Measurements from ENCODE around the gene PLP1.

GRCh38 chrX:103737696-103738095 lies 38.9 kb upstream of the PLP1 start:
- TF ChIP-seq ESRRA (IDR thresholded peaks at IDR 0.05; ENCODE audit: borderline replicate concordance, low read depth) (no peak), SRSF7 (optimal IDR thresholded peaks at IDR 0.05; ENCODE audit: low read depth, low read length) (no peak), JUN (IDR thresholded peaks at IDR 0.05; ENCODE audit: borderline replicate concordance, low read depth, low read length) (no peak), JUN (CRISPR knock-in tag; IDR thresholded peaks at IDR 0.05; ENCODE audit: borderline replicate concordance) (no peak), HNRNPLL (IDR thresholded peaks at IDR 0.05; ENCODE audit: low read depth, low read length, poor library complexity, severe bottlenecking) (no peak), REST (IDR thresholded peaks at IDR 0.05; ENCODE audit: borderline replicate concordance) (no peak), REST (CRISPR knock-in tag; IDR thresholded peaks at IDR 0.05; ENCODE audit: low read depth) (no peak), POLR2A (conservative IDR thresholded peaks at IDR 0.05) (no peak), ZBTB26 (CRISPR knock-in tag; IDR thresholded peaks at IDR 0.05) (no peak)
- TF ChIP-seq, protein P1, sequence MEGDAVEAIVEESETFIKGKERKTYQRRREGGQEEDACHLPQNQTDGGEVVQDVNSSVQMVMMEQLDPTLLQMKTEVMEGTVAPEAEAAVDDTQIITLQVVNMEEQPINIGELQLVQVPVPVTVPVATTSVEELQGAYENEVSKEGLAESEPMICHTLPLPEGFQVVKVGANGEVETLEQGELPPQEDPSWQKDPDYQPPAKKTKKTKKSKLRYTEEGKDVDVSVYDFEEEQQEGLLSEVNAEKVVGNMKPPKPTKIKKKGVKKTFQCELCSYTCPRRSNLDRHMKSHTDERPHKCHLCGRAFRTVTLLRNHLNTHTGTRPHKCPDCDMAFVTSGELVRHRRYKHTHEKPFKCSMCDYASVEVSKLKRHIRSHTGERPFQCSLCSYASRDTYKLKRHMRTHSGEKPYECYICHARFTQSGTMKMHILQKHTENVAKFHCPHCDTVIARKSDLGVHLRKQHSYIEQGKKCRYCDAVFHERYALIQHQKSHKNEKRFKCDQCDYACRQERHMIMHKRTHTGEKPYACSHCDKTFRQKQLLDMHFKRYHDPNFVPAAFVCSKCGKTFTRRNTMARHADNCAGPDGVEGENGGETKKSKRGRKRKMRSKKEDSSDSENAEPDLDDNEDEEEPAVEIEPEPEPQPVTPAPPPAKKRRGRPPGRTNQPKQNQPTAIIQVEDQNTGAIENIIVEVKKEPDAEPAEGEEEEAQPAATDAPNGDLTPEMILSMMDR (IDR thresholded peaks at IDR 0.05 in 2 of 3, conservative IDR thresholded peaks at IDR 0.05 in 1 of 3; ENCODE audit: insufficient read depth in 2 of 3, low read depth in 1 of 3, low read length in 3 of 3) = no peak
- TF ChIP-seq, protein P2, sequence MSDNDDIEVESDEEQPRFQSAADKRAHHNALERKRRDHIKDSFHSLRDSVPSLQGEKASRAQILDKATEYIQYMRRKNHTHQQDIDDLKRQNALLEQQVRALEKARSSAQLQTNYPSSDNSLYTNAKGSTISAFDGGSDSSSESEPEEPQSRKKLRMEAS (CRISPR knock-in tag; IDR thresholded peaks at IDR 0.05) = no peak
- TF ChIP-seq, protein P3, sequence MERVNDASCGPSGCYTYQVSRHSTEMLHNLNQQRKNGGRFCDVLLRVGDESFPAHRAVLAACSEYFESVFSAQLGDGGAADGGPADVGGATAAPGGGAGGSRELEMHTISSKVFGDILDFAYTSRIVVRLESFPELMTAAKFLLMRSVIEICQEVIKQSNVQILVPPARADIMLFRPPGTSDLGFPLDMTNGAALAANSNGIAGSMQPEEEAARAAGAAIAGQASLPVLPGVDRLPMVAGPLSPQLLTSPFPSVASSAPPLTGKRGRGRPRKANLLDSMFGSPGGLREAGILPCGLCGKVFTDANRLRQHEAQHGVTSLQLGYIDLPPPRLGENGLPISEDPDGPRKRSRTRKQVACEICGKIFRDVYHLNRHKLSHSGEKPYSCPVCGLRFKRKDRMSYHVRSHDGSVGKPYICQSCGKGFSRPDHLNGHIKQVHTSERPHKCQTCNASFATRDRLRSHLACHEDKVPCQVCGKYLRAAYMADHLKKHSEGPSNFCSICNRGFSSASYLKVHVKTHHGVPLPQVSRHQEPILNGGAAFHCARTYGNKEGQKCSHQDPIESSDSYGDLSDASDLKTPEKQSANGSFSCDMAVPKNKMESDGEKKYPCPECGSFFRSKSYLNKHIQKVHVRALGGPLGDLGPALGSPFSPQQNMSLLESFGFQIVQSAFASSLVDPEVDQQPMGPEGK (CRISPR knock-in tag; IDR thresholded peaks at IDR 0.05; ENCODE audit: borderline replicate concordance) = no peak
